Mesothelial cell of epicardium (in vitro differentiated cells): ENCODE measurements around the gene PHF19. TPM values are rescaled to one million over a fixed set of nuclear protein-coding genes. Genes with fewer than 3 reads are reported as not detected.

Experiments
- DNase-seq, 2 experiments: peaks; one replicate each; pipeline ENCODE4 v3.0.0; 2021; ENCODE audit warnings: low spot score in 2 of 2; ENCODE audit not compliant: unreplicated experiment in 2 of 2
- H3K27ac Mint-ChIP-seq: 2 replicates; pipeline ENCODE4 v1.8.0; 2021; ENCODE audit warnings: mixed read lengths
- H3K27me3 Mint-ChIP-seq: 2 replicates; pipeline ENCODE4 v1.8.0; 2021; ENCODE audit warnings: low read depth, mixed read lengths
- H3K36me3 Mint-ChIP-seq: 2 replicates; pipeline ENCODE4 v1.8.0; 2021; ENCODE audit warnings: mixed read lengths
- H3K4me1 Mint-ChIP-seq: 2 replicates; pipeline ENCODE4 v1.8.0; 2021; ENCODE audit warnings: mixed read lengths
- H3K4me3 Mint-ChIP-seq: 2 replicates; pipeline ENCODE4 v1.8.0; 2021; ENCODE audit warnings: mild to moderate bottlenecking, moderate library complexity, mixed read lengths
- H3K9me3 Mint-ChIP-seq: 2 replicates; pipeline ENCODE4 v1.8.0; 2021; ENCODE audit warnings: mixed read lengths
- total RNA-seq: library from RNA; stranded (reverse); gene quantifications from 3 replicates; pipeline ENCODE4 v1.2.1, GENCODE V29; 2021
- TF ChIP-seq, protein P1 (sequence below): fragments of 200-600 bp; sonication (generic); IDR thresholded peaks from one replicate; pipeline ENCODE4 v1.5.0; 2021; ENCODE audit warnings: antibody characterized with exemption; ENCODE audit not compliant: unreplicated experiment

Gene PHF19
- total RNA-seq, 1 donor from 2014 or later: 41.6 TPM

DNA sequence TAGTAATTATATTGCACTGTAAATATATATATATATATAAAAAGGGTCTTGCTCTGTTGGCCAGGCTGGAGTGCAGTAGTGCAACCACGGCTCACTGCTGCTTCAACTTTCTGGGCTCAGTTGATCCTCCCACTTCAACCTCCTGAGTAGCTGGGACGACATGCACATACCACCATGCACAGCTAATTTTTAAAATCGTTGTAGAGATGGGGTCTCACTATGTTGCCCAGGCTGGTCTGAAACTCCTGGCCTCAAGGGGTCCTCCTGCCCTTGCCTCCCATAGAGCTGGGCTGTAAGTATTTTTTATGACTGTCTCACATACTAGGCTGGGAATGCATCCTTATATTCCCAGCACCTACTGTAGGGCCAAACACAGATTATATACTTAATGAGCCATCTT, 46.1 kb downstream of the PHF19 start:
- H3K36me3 Mint-ChIP-seq: peaks cover 59% of the 10 kb centered on the region
- no peaks in the 10 kb centered on the region for H3K4me1 Mint-ChIP-seq
- H3K9me3 Mint-ChIP-seq: peaks cover 8% of the 10 kb centered on the region
- H3K27ac Mint-ChIP-seq: no peak overlapping the region
- H3K27me3 Mint-ChIP-seq: no peaks in the 10 kb centered on the region
- no peak for DNase-seq
- TF ChIP-seq, protein P1, sequence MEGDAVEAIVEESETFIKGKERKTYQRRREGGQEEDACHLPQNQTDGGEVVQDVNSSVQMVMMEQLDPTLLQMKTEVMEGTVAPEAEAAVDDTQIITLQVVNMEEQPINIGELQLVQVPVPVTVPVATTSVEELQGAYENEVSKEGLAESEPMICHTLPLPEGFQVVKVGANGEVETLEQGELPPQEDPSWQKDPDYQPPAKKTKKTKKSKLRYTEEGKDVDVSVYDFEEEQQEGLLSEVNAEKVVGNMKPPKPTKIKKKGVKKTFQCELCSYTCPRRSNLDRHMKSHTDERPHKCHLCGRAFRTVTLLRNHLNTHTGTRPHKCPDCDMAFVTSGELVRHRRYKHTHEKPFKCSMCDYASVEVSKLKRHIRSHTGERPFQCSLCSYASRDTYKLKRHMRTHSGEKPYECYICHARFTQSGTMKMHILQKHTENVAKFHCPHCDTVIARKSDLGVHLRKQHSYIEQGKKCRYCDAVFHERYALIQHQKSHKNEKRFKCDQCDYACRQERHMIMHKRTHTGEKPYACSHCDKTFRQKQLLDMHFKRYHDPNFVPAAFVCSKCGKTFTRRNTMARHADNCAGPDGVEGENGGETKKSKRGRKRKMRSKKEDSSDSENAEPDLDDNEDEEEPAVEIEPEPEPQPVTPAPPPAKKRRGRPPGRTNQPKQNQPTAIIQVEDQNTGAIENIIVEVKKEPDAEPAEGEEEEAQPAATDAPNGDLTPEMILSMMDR: no peak
- no peak overlapping the region for H3K4me3 Mint-ChIP-seq

GRCh38 chr9:120830151-120830550, 46.8 kb downstream of the PHF19 start:
- Mint-ChIP-seq H3K4me3 (no peak overlapping the region), H3K9me3 (peaks cover 11% of the 10 kb centered on the region), H3K27me3 (no peaks in the 10 kb centered on the region), H3K36me3 (peaks cover 62% of the 10 kb centered on the region), H3K27ac (no peak overlapping the region), H3K4me1 (no peaks in the 10 kb centered on the region)
- TF ChIP-seq, protein P1: no peak
- DNase-seq: no peak

- no peak overlapping the region for H3K27ac Mint-ChIP-seq
- no peaks in the 10 kb centered on the region for H3K27me3 Mint-ChIP-seq
- H3K4me1 Mint-ChIP-seq: no peaks in the 10 kb centered on the region
- TF ChIP-seq, protein P1: no peak
- H3K4me3 Mint-ChIP-seq: no peak overlapping the region
- H3K36me3 Mint-ChIP-seq: peaks cover 64% of the 10 kb centered on the region
- DNase-seq: no peak
- H3K9me3 Mint-ChIP-seq: peaks cover 13% of the 10 kb centered on the region
These were observed 47.3 kb downstream of the PHF19 start for GRCh38 chr9:120829650-120830049.

- Mint-ChIP-seq H3K27ac (no peak overlapping the region), H3K4me3 (no peak overlapping the region), H3K9me3 (peaks cover 4% of the 10 kb centered on the region), H3K4me1 (no peaks in the 10 kb centered on the region), H3K27me3 (no peaks in the 10 kb centered on the region), H3K36me3 (peaks cover 63% of the 10 kb centered on the region)
- DNase-seq: no peak
- TF ChIP-seq, protein P1: no peak
These were observed 56.9 kb downstream of the PHF19 start for GRCh38 chr9:120820095-120820494.

DNA sequence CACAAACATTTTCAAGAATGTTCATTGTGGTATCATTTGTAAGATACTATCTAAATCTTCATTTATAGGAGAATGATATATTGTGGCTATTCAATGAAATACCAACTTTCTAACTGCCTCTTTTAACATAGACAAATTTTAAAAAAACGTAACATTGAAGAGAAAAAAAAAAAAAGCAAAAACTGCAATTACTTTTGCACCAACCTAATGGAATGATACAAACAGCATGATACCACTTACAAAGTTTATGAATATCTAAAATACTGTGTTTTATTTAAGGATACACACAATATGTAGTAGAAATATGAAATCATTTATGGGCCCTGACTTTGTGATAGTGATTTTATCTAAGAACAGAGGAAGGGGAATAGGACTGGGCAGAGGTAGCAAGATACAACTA, 58.4 kb downstream of the PHF19 start:
- Mint-ChIP-seq H3K9me3 (no peaks in the 10 kb centered on the region), H3K27ac (peak overlapping the region; percentile 67), H3K4me1 (no peaks in the 10 kb centered on the region), H3K4me3 (no peak overlapping the region), H3K27me3 (no peaks in the 10 kb centered on the region), H3K36me3 (peaks cover 52% of the 10 kb centered on the region)
- TF ChIP-seq, protein P1: no peak
- no peak for DNase-seq

DNA sequence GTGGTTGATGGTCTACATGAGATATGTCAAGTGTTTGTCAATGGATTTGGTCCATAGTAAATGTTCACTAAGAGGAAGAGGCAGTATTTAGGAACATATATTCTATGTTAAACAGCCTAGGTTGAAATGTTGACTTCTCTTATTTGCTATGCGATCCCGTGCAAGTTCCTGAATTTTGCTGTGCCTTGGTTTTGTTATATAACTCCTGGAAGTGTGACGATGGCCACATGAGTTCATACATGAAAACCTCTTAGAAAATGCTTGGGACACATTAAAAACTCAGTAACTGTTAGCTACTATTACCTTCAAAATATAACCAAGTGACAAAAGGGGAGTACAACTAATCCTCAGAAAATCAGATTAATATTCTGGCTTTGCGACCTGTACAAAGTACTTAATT, 61.9 kb downstream of the PHF19 start:
- no peak overlapping the region for H3K27ac Mint-ChIP-seq
- peaks cover under 1% of the 10 kb centered on the region for H3K9me3 Mint-ChIP-seq
- TF ChIP-seq, protein P1: no peak
- peaks cover 28% of the 10 kb centered on the region for H3K36me3 Mint-ChIP-seq
- no peak overlapping the region for H3K4me3 Mint-ChIP-seq
- H3K27me3 Mint-ChIP-seq: no peaks in the 10 kb centered on the region
- no peak for DNase-seq
- H3K4me1 Mint-ChIP-seq: no peaks in the 10 kb centered on the region
